Dendritic cell treated with granulocyte-macrophage colony-stimulating factor and Interleukin-4, amounts not matched to agents 40 ng/mL and 50 ng/mL, for 4 days (primary cell): ENCODE data around the gene MYO3B.

Source experiments
- H3K27ac Mint-ChIP-seq: one replicate; pipeline ENCODE4 v1.8.0; 2022; ENCODE audit warnings: mild to moderate bottlenecking, mixed read lengths
- H3K27me3 Mint-ChIP-seq: one replicate; pipeline ENCODE4 v1.8.0; 2022; ENCODE audit warnings: mild to moderate bottlenecking, mixed read lengths
- H3K36me3 Mint-ChIP-seq: one replicate; pipeline ENCODE4 v1.8.0; 2022; ENCODE audit warnings: low read depth, mixed read lengths
- H3K4me1 Mint-ChIP-seq: one replicate; pipeline ENCODE4 v1.8.0; 2022; ENCODE audit warnings: low read depth, mixed read lengths
- H3K4me3 Mint-ChIP-seq: one replicate; pipeline ENCODE4 v1.8.0; 2022; ENCODE audit warnings: mild to moderate bottlenecking, moderate library complexity, mixed read lengths
- H3K9me3 Mint-ChIP-seq: one replicate; pipeline ENCODE4 v1.8.0; 2022; ENCODE audit warnings: mixed read lengths
- intact Hi-C: fragments of 100-400 bp; cut with micrococcal nuclease; formaldehyde crosslinking; loops from one replicate; pipeline ENCODE4 v1.15.0; 2022

Gene MYO3B

GRCh38 chr2:170244555-170244954 lies 66.6 kb downstream of the MYO3B start:
- H3K4me1 Mint-ChIP-seq = no peaks in the 10 kb centered on the region
- intact Hi-C loops = no loop called here
- no peak overlapping the region for H3K4me3 Mint-ChIP-seq
- no peaks in the 10 kb centered on the region for H3K9me3 Mint-ChIP-seq
- H3K27me3 Mint-ChIP-seq = peaks cover 11% of the 10 kb centered on the region
- no peaks in the 10 kb centered on the region for H3K36me3 Mint-ChIP-seq
- no peak overlapping the region for H3K27ac Mint-ChIP-seq

GRCh38 chr2:170245312-170245711 lies 67.4 kb downstream of the MYO3B start:
- no peaks in the 10 kb centered on the region for H3K4me1 Mint-ChIP-seq
- no peaks in the 10 kb centered on the region for H3K9me3 Mint-ChIP-seq
- H3K36me3 Mint-ChIP-seq = no peaks in the 10 kb centered on the region
- intact Hi-C loops = no loop called here
- H3K27ac Mint-ChIP-seq = no peak overlapping the region
- H3K27me3 Mint-ChIP-seq = peaks cover 7% of the 10 kb centered on the region
- H3K4me3 Mint-ChIP-seq = no peak overlapping the region

GRCh38 chr2:170247333-170247732 lies 69.4 kb downstream of the MYO3B start:
- no peaks in the 10 kb centered on the region for H3K36me3 Mint-ChIP-seq
- peaks cover 3% of the 10 kb centered on the region for H3K27me3 Mint-ChIP-seq
- intact Hi-C loops = no loop called here
- H3K27ac Mint-ChIP-seq = no peak overlapping the region
- no peak overlapping the region for H3K4me3 Mint-ChIP-seq
- H3K4me1 Mint-ChIP-seq = no peaks in the 10 kb centered on the region
- no peaks in the 10 kb centered on the region for H3K9me3 Mint-ChIP-seq

- Mint-ChIP-seq H3K4me1 (no peaks in the 10 kb centered on the region), H3K27ac (no peak overlapping the region), H3K4me3 (no peak overlapping the region), H3K36me3 (no peaks in the 10 kb centered on the region), H3K9me3 (no peaks in the 10 kb centered on the region), H3K27me3 (peaks cover 2% of the 10 kb centered on the region)
- intact Hi-C loops = no loop called here
Observed at GRCh38 chr2:170247882-170248393, 70.0 kb downstream of the MYO3B start.

- H3K4me3 Mint-ChIP-seq = no peak overlapping the region
- no peak overlapping the region for H3K27ac Mint-ChIP-seq
- H3K4me1 Mint-ChIP-seq = no peaks in the 10 kb centered on the region
- intact Hi-C loops = no loop called here
- no peaks in the 10 kb centered on the region for H3K36me3 Mint-ChIP-seq
- H3K9me3 Mint-ChIP-seq = no peaks in the 10 kb centered on the region
- peaks cover 2% of the 10 kb centered on the region for H3K27me3 Mint-ChIP-seq
Observed at GRCh38 chr2:170248574-170249393, 70.8 kb downstream of the MYO3B start.

- peaks cover 2% of the 10 kb centered on the region for H3K27me3 Mint-ChIP-seq
- H3K27ac Mint-ChIP-seq = no peak overlapping the region
- no peaks in the 10 kb centered on the region for H3K9me3 Mint-ChIP-seq
- intact Hi-C loops = no loop called here
- no peak overlapping the region for H3K4me3 Mint-ChIP-seq
- no peaks in the 10 kb centered on the region for H3K4me1 Mint-ChIP-seq
- no peaks in the 10 kb centered on the region for H3K36me3 Mint-ChIP-seq
Observed at GRCh38 chr2:170249761-170250160, 71.8 kb downstream of the MYO3B start.

GRCh38 chr2:170250584-170250983 lies 72.6 kb downstream of the MYO3B start:
- intact Hi-C loops = no loop called here
- Mint-ChIP-seq H3K27ac (no peak overlapping the region), H3K36me3 (no peaks in the 10 kb centered on the region), H3K9me3 (no peaks in the 10 kb centered on the region), H3K4me3 (no peak overlapping the region), H3K27me3 (no peaks in the 10 kb centered on the region), H3K4me1 (no peaks in the 10 kb centered on the region)

GRCh38 chr2:170252414-170252813 lies 74.5 kb downstream of the MYO3B start:
- Mint-ChIP-seq H3K4me3 (no peak overlapping the region), H3K27ac (no peak overlapping the region), H3K27me3 (no peaks in the 10 kb centered on the region), H3K4me1 (no peaks in the 10 kb centered on the region), H3K9me3 (no peaks in the 10 kb centered on the region), H3K36me3 (no peaks in the 10 kb centered on the region)
- intact Hi-C loops = no loop called here

- H3K27me3 Mint-ChIP-seq = no peaks in the 10 kb centered on the region
Observed at GRCh38 chr2:170253721-170254230, 75.8 kb downstream of the MYO3B start.

GRCh38 chr2:170254293-170254732 lies 76.4 kb downstream of the MYO3B start:
- Mint-ChIP-seq H3K27ac (no peak overlapping the region), H3K9me3 (no peaks in the 10 kb centered on the region), H3K4me1 (no peaks in the 10 kb centered on the region), H3K27me3 (no peaks in the 10 kb centered on the region), H3K36me3 (no peaks in the 10 kb centered on the region), H3K4me3 (no peak overlapping the region)
- intact Hi-C loops = no loop called here

More at GRCh38 chr2:170253721-170254230, 75.8 kb downstream of the MYO3B start:
- H3K9me3 Mint-ChIP-seq = no peaks in the 10 kb centered on the region
- H3K4me1 Mint-ChIP-seq = no peaks in the 10 kb centered on the region
- intact Hi-C loops = no loop called here
- no peaks in the 10 kb centered on the region for H3K36me3 Mint-ChIP-seq
- H3K4me3 Mint-ChIP-seq = no peak overlapping the region
- no peak overlapping the region for H3K27ac Mint-ChIP-seq

GRCh38 chr2:170255137-170255536 lies 77.2 kb downstream of the MYO3B start:
- intact Hi-C loops = no loop called here
- no peaks in the 10 kb centered on the region for H3K4me1 Mint-ChIP-seq
- H3K9me3 Mint-ChIP-seq = no peaks in the 10 kb centered on the region
- H3K36me3 Mint-ChIP-seq = no peaks in the 10 kb centered on the region
- no peak overlapping the region for H3K4me3 Mint-ChIP-seq
- no peaks in the 10 kb centered on the region for H3K27me3 Mint-ChIP-seq
- H3K27ac Mint-ChIP-seq = no peak overlapping the region

GRCh38 chr2:170255971-170256370 lies 78.0 kb downstream of the MYO3B start:
- Mint-ChIP-seq H3K9me3 (no peaks in the 10 kb centered on the region), H3K36me3 (no peaks in the 10 kb centered on the region), H3K27ac (no peak overlapping the region), H3K4me3 (no peak overlapping the region), H3K4me1 (no peaks in the 10 kb centered on the region), H3K27me3 (no peaks in the 10 kb centered on the region)
- intact Hi-C loops = no loop called here

GRCh38 chr2:170258382-170258781 lies 80.4 kb downstream of the MYO3B start:
- Mint-ChIP-seq H3K27me3 (no peaks in the 10 kb centered on the region), H3K9me3 (peaks cover 21% of the 10 kb centered on the region), H3K4me3 (no peak overlapping the region), H3K4me1 (no peaks in the 10 kb centered on the region), H3K36me3 (no peaks in the 10 kb centered on the region), H3K27ac (no peak overlapping the region)
- intact Hi-C loops = no loop called here

GRCh38 chr2:170260188-170260587 lies 82.2 kb downstream of the MYO3B start:
- Mint-ChIP-seq H3K4me3 (no peak overlapping the region), H3K36me3 (no peaks in the 10 kb centered on the region), H3K27me3 (no peaks in the 10 kb centered on the region), H3K4me1 (no peaks in the 10 kb centered on the region), H3K9me3 (peaks cover 35% of the 10 kb centered on the region), H3K27ac (no peak overlapping the region)
- intact Hi-C loops = no loop called here
